Measurements from ENCODE around the gene GFOD2. TPM values are rescaled to one million over a fixed set of nuclear protein-coding genes. Genes with fewer than 3 reads are reported as not detected.

GFOD2 gene
- total RNA-seq, 1 experiment from 2014 or later, result 18.6 TPM

- DNase-seq (ENCODE audit: low read depth), result no peak
Measured at GRCh38 chr16:67645397-67646121, 73.6 kb downstream of the GFOD2 start.

- DNase-seq (ENCODE audit: low read depth), result no peak
Measured at GRCh38 chr16:67644038-67644437, 75.1 kb downstream of the GFOD2 start.

- DNase-seq (ENCODE audit: low read depth), result peak; percentile 84
Measured at GRCh38 chr16:67641779-67642708, 77.1 kb downstream of the GFOD2 start.

GRCh38 chr16:67637625-67638024, 81.5 kb downstream of the GFOD2 start:
- DNase-seq (ENCODE audit: low read depth), result no peak

- no peak for DNase-seq (ENCODE audit: low read depth)
Measured at GRCh38 chr16:67636713-67637112, 82.4 kb downstream of the GFOD2 start.

GRCh38 chr16:67632415-67633172, 86.5 kb downstream of the GFOD2 start:
- DNase-seq (ENCODE audit: low read depth), result no peak

- DNase-seq (ENCODE audit: low read depth), result no peak
Measured at GRCh38 chr16:67628216-67628615, 90.9 kb downstream of the GFOD2 start.

Other genes with a start within 250 kb of the GFOD2 start
- 156 and 160 TPM in 2 replicates for gene ATP6V0D1, start 238.2 kb downstream of the GFOD2 start, total RNA-seq (2014; rRNA removed; shearing (Covaris generic))
- not detected in 2 replicates for gene AGRP, start 235.8 kb downstream of the GFOD2 start, total RNA-seq (2014; rRNA removed; shearing (Covaris generic))
- gene RIPOR1, start 190.5 kb downstream of the GFOD2 start, total RNA-seq (2014; rRNA removed; shearing (Covaris generic)), result 16.6 and 34.4 TPM in 2 replicates
- gene CTCF, start 156.8 kb downstream of the GFOD2 start, total RNA-seq (2014; rRNA removed; shearing (Covaris generic)), result 24.8 and 38.8 TPM in 2 replicates
- gene CARMIL2, start 74.2 kb downstream of the GFOD2 start, total RNA-seq (2014; rRNA removed; shearing (Covaris generic)), result 0.44 and 0.64 TPM in 2 replicates
- gene ACD, start 59.1 kb downstream of the GFOD2 start, total RNA-seq (2014; rRNA removed; shearing (Covaris generic)), result 54.4 and 66.0 TPM in 2 replicates
- 2.0 and 3.3 TPM in 2 replicates for gene PARD6A, start 58.4 kb downstream of the GFOD2 start, total RNA-seq (2014; rRNA removed; shearing (Covaris generic))
- 12.8 and 23.1 TPM in 2 replicates for gene ENKD1, start 52.6 kb downstream of the GFOD2 start, total RNA-seq (2014; rRNA removed; shearing (Covaris generic))
- 0.27 and 0.81 TPM in 2 replicates for gene C16orf86, start 52.5 kb downstream of the GFOD2 start, total RNA-seq (2014; rRNA removed; shearing (Covaris generic))
- gene RANBP10, start 87.2 kb upstream of the GFOD2 start, total RNA-seq (2014; rRNA removed; shearing (Covaris generic)), result 3.6 and 5.4 TPM in 2 replicates
- gene TSNAXIP1, start 87.6 kb upstream of the GFOD2 start, total RNA-seq (2014; rRNA removed; shearing (Covaris generic)), result 0.12 and 0.39 TPM in 2 replicates
- 41.0 and 45.2 TPM in 2 replicates for gene THAP11, start 123.0 kb upstream of the GFOD2 start, total RNA-seq (2014; rRNA removed; shearing (Covaris generic))
- gene NUTF2, start 127.6 kb upstream of the GFOD2 start, total RNA-seq (2014; rRNA removed; shearing (Covaris generic)), result 296 and 347 TPM in 2 replicates
- 18.0 and 25.0 TPM in 2 replicates for gene CENPT, start 128.4 kb upstream of the GFOD2 start, total RNA-seq (2014; rRNA removed; shearing (Covaris generic))
- 38.9 and 66.1 TPM in 2 replicates for gene EDC4, start 153.7 kb upstream of the GFOD2 start, total RNA-seq (2014; rRNA removed; shearing (Covaris generic))
- gene NRN1L, start 165.6 kb upstream of the GFOD2 start, total RNA-seq (2014; rRNA removed; shearing (Covaris generic)), result 0.42 TPM in 1 of 2 replicates, not detected in the other
- 6.1 and 8.2 TPM in 2 replicates for gene PSKH1, start 173.9 kb upstream of the GFOD2 start, total RNA-seq (2014; rRNA removed; shearing (Covaris generic))
- not detected in 2 replicates for gene CTRL, start 212.5 kb upstream of the GFOD2 start, total RNA-seq (2014; rRNA removed; shearing (Covaris generic))
- 53.8 and 63.5 TPM in 2 replicates for gene PSMB10, start 217.5 kb upstream of the GFOD2 start, total RNA-seq (2014; rRNA removed; shearing (Covaris generic))
- 4.6 and 5.2 TPM in 2 replicates for gene LCAT, start 224.8 kb upstream of the GFOD2 start, total RNA-seq (2014; rRNA removed; shearing (Covaris generic))
- gene SLC12A4, start 249.3 kb upstream of the GFOD2 start, total RNA-seq (2014; rRNA removed; shearing (Covaris generic)), result 26.1 and 30.7 TPM in 2 replicates

Measured in M059J (cell line).